Measurements from ENCODE around the gene MEP1A.

- TF ChIP-seq POLR2A (IDR thresholded peaks at IDR 0.05): no peak
- TF ChIP-seq CTCF (IDR thresholded peaks at IDR 0.05): no peak
- TF ChIP-seq POLR2AphosphoS5 (IDR thresholded peaks at IDR 0.05): no peak
- TF ChIP-seq EP300 (IDR thresholded peaks at IDR 0.05): no peak
These were observed 29.7 kb upstream of the MEP1A start for GRCh38 chr6:46763466-46763865.

Data from gastroesophageal sphincter (tissue), 3 donors.